Tibial artery (tissue), 4 donors: ENCODE results near the gene PGM2.
A peak's percentile ranks its signal among the peaks of the same experiment; 100 is the strongest.

Experiments used
- DNase-seq, 2 donors: peaks; one replicate each; pipeline ENCODE4 v3.0.0-alpha.2; 2019
- H3K27ac ChIP-seq, 2 donors: fragments of 200-600 bp; sonication (generic) in 1 of 2; 1 replicate in 1 of 2; 2 replicates in 1 of 2; pipeline ENCODE4 v1.5.1; 2018 to 2019; ENCODE audit warnings: mild to moderate bottlenecking in 1 of 2
- H3K27me3 ChIP-seq, 2 donors: fragments of 200-600 bp; sonication (generic) in 1 of 2; one replicate each; pipeline versions ENCODE4 v1.5.1 to v1.6.0; 2016 to 2019
- H3K36me3 ChIP-seq, 3 donors: fragments of 200-600 bp; sonication (generic) in 2 of 3; one replicate each; pipeline ENCODE4 v1.5.1; 2016 to 2019; ENCODE audit warnings: mild to moderate bottlenecking in 2 of 3
- H3K4me1 ChIP-seq, 4 donors: fragments of 200-600 bp; sonication (generic) in 2 of 4; 1 replicate in 3 of 4; 2 replicates in 1 of 4; pipeline ENCODE4 v1.5.1; 2016 to 2019
- H3K4me3 ChIP-seq, 2 donors: fragments of 200-600 bp; sonication (generic) in 1 of 2; 1 replicate in 1 of 2; 2 replicates in 1 of 2; pipeline ENCODE4 v1.5.1; 2018 to 2019; ENCODE audit warnings: mild to moderate bottlenecking in 2 of 2
- H3K9me3 ChIP-seq, 3 donors: fragments of 200-600 bp; sonication (generic) in 1 of 3; one replicate each; pipeline ENCODE4 v1.5.1; 2016 to 2019
- CTCF ChIP-seq, 2 experiments: fragments of 200-600 bp in 1 of 2; fragments of 450-650 bp in 1 of 2; IDR thresholded peaks; one replicate each; pipeline ENCODE4 v1.5.1; 2017 to 2019; ENCODE audit warnings: antibody characterized with exemption in 2 of 2, mild to moderate bottlenecking in 1 of 2, moderate library complexity in 1 of 2
- intact Hi-C: fragments of 100-400 bp; cut with DNase I; formaldehyde crosslinking; loops from one replicate; pipeline ENCODE4 v1.15.0; 2023; ENCODE audit warnings: low total_unique reads

The PGM2 gene

GRCh38 chr4:37882665-37883296 is 56.3 kb downstream of the PGM2 start:
- H3K4me3 ChIP-seq: no peak overlapping the region
- no peaks in the 10 kb centered on the region for H3K9me3 ChIP-seq
- H3K36me3 ChIP-seq: no peaks in the 10 kb centered on the region
- intact Hi-C loops: no loop called here
- H3K4me1 ChIP-seq: peaks cover 0 to 33% (median 9%) of the 10 kb centered on the region in 4 donors
- H3K27ac ChIP-seq: peak overlapping the region in 1 of 2 donors; percentile 0
- peak in 1 of 2 donors; percentile 70 for DNase-seq
- H3K27me3 ChIP-seq: no peaks in the 10 kb centered on the region
- TF ChIP-seq CTCF (IDR thresholded peaks at IDR 0.05): no peak

GRCh38 chr4:37884855-37885487 is 58.5 kb downstream of the PGM2 start:
- Histone ChIP-seq H3K4me3 (peak overlapping the region in 1 of 2 donors; percentile 2), H3K9me3 (no peaks in the 10 kb centered on the region), H3K4me1 (peaks cover 0 to 42% (median 16%) of the 10 kb centered on the region in 4 donors), H3K27ac (peak overlapping the region; percentile 74 to 77), H3K36me3 (no peaks in the 10 kb centered on the region), H3K27me3 (no peaks in the 10 kb centered on the region)
- peak in 1 of 2 experiments; percentile 8 for TF ChIP-seq CTCF (IDR thresholded peaks at IDR 0.05)
- intact Hi-C loops: no loop called here
- DNase-seq: no peak

GRCh38 chr4:37885496-37885895 is 59.0 kb downstream of the PGM2 start:
- no peak for TF ChIP-seq CTCF (IDR thresholded peaks at IDR 0.05)
- Histone ChIP-seq H3K4me3 (peak overlapping the region in 1 of 2 donors; percentile 2), H3K27ac (peak overlapping the region; percentile 74 to 77), H3K4me1 (peaks cover 0 to 42% (median 17%) of the 10 kb centered on the region in 4 donors), H3K9me3 (no peaks in the 10 kb centered on the region), H3K36me3 (no peaks in the 10 kb centered on the region), H3K27me3 (no peaks in the 10 kb centered on the region)
- intact Hi-C loops: no loop called here
- peak in 1 of 2 donors; percentile 82 for DNase-seq

GRCh38 chr4:37889849-37890800 is 63.6 kb downstream of the PGM2 start:
- peaks cover 0 to 58% (median 17%) of the 10 kb centered on the region in 4 donors for H3K4me1 ChIP-seq
- peak overlapping the region; percentile 94 to 98 for H3K27ac ChIP-seq
- H3K27me3 ChIP-seq: no peaks in the 10 kb centered on the region
- TF ChIP-seq CTCF (IDR thresholded peaks at IDR 0.05): peak; percentile 34 to 52
- DNase-seq: peak; percentile 81 to 95
- H3K9me3 ChIP-seq: no peaks in the 10 kb centered on the region
- H3K36me3 ChIP-seq: no peaks in the 10 kb centered on the region
- intact Hi-C loops: loop anchor here (2.0 to 10.0 kb wide), 5 partner anchors 63 to 203 kb away; partner anchors contain the start of genes PGM2 and RELL1
- H3K4me3 ChIP-seq: peak overlapping the region; percentile 84 to 94

- peak within 1 kb of the TSS; percentile 84 to 94 for H3K4me3 ChIP-seq
- DNase-seq: peak; percentile 64 to 90
- no peaks in the 10 kb centered on the region for H3K9me3 ChIP-seq
- H3K36me3 ChIP-seq: no peaks in the 10 kb centered on the region
- no peaks in the 10 kb centered on the region for H3K27me3 ChIP-seq
- H3K4me1 ChIP-seq: peaks cover 0 to 58% (median 15%) of the 10 kb centered on the region in 4 donors
- TF ChIP-seq CTCF (IDR thresholded peaks at IDR 0.05): no peak
- intact Hi-C loops: loop anchor here (2.0 to 10.0 kb wide), 5 partner anchors 64 to 204 kb away; partner anchors contain the start of genes PGM2 and RELL1
- peak within 1 kb of the TSS; percentile 94 to 98 for H3K27ac ChIP-seq
Measured at GRCh38 chr4:37890801-37891259, 64.3 kb downstream of the PGM2 start, which contains the start of gene TBC1D1. Gene TBC1D1 (plus strand): TSS chr4:37891084. CDS start chr4:37902096, 11,012 bp downstream.
